Progenitor cell of endocrine pancreas (in vitro differentiated cells): ENCODE results near the gene SPRY1. TPM values are rescaled to one million over a fixed set of nuclear protein-coding genes. Genes with fewer than 3 reads are reported as not detected.

ENCODE experiments used
- DNase-seq: peaks from one replicate; pipeline ENCODE4 v3.0.0; 2021; ENCODE audit warnings: low spot score; ENCODE audit not compliant: unreplicated experiment
- H3K27ac Mint-ChIP-seq: 2 replicates; pipeline ENCODE4 v1.8.0; 2021; ENCODE audit warnings: mild to moderate bottlenecking, moderate library complexity, mixed read lengths
- H3K27me3 Mint-ChIP-seq: 2 replicates; pipeline ENCODE4 v1.8.0; 2021; ENCODE audit warnings: mixed read lengths
- H3K36me3 Mint-ChIP-seq: 2 replicates; pipeline ENCODE4 v1.8.0; 2022; ENCODE audit warnings: mixed read lengths; ENCODE audit not compliant: insufficient read depth
- H3K4me1 Mint-ChIP-seq: 2 replicates; pipeline ENCODE4 v1.8.0; 2021; ENCODE audit warnings: low read depth, mixed read lengths
- H3K4me3 Mint-ChIP-seq: 2 replicates; pipeline ENCODE4 v1.8.0; 2021; ENCODE audit warnings: low read depth, mild to moderate bottlenecking, moderate library complexity, mixed read lengths
- H3K9me3 Mint-ChIP-seq: 2 replicates; pipeline ENCODE4 v1.8.0; 2021; ENCODE audit warnings: low read depth, mixed read lengths
- total RNA-seq: library from RNA; stranded (reverse); gene quantifications from 2 replicates; pipeline ENCODE4 v1.2.1, GENCODE V29; 2021
- TF ChIP-seq, protein P1 (sequence below): fragments of 200-600 bp; sonication (generic); IDR thresholded peaks from one replicate; pipeline ENCODE4 v1.5.0; 2021; ENCODE audit warnings: antibody characterized with exemption, mild to moderate bottlenecking; ENCODE audit not compliant: unreplicated experiment

The SPRY1 gene
- total RNA-seq, 1 donor from 2014 or later = 52.0 TPM

DNA sequence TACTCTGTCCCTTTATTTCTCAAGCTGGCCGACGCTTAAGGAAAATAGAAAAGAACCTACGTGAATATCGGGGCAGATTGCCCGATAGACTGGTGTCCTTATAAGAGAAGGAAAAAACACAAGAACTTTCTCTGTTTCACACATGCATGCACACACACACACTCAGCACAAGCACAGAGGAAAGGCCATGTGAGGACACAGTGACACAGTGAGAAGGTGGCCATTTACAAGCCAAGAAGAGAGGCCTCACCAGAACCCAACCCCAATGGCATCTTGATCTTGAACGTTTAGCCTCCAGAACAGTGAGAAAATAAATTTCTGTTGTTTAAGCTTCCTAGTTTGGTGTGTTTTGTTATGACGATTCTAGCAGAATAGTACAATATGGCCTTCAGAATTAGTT lies 37.0 kb downstream of the SPRY1 start:
- Mint-ChIP-seq H3K9me3 (peaks cover 17% of the 10 kb centered on the region), H3K4me1 (peaks cover 17% of the 10 kb centered on the region), H3K27ac (no peak overlapping the region), H3K27me3 (no peaks in the 10 kb centered on the region), H3K36me3 (peaks cover 4% of the 10 kb centered on the region), H3K4me3 (no peak overlapping the region)
- no peak for DNase-seq
- TF ChIP-seq, protein P1, sequence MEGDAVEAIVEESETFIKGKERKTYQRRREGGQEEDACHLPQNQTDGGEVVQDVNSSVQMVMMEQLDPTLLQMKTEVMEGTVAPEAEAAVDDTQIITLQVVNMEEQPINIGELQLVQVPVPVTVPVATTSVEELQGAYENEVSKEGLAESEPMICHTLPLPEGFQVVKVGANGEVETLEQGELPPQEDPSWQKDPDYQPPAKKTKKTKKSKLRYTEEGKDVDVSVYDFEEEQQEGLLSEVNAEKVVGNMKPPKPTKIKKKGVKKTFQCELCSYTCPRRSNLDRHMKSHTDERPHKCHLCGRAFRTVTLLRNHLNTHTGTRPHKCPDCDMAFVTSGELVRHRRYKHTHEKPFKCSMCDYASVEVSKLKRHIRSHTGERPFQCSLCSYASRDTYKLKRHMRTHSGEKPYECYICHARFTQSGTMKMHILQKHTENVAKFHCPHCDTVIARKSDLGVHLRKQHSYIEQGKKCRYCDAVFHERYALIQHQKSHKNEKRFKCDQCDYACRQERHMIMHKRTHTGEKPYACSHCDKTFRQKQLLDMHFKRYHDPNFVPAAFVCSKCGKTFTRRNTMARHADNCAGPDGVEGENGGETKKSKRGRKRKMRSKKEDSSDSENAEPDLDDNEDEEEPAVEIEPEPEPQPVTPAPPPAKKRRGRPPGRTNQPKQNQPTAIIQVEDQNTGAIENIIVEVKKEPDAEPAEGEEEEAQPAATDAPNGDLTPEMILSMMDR = no peak

DNA sequence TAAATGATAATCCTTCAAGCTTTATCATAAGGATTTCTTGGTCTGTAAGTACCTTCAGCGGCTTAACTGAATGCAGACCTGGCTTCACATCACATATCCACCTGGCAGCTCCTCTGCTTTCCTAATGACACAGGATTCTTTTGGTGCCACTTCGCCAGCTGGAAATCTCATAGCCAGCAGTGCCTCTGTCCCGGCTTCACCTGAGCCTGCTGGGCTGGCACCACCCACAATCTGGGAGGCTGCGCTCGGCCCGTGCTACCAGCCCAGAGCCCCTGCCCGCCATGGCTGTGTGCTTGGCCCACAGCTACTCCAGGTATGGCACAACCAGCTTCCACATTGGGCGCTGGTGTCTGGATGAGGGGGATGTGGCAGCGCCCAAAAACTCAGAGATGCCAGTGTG lies 37.4 kb downstream of the SPRY1 start:
- TF ChIP-seq, protein P1 = no peak
- H3K36me3 Mint-ChIP-seq = peaks cover 4% of the 10 kb centered on the region
- no peaks in the 10 kb centered on the region for H3K27me3 Mint-ChIP-seq
- DNase-seq = no peak
- H3K9me3 Mint-ChIP-seq = peaks cover 17% of the 10 kb centered on the region
- no peak overlapping the region for H3K4me3 Mint-ChIP-seq
- H3K27ac Mint-ChIP-seq = no peak overlapping the region
- peaks cover 17% of the 10 kb centered on the region for H3K4me1 Mint-ChIP-seq

DNA sequence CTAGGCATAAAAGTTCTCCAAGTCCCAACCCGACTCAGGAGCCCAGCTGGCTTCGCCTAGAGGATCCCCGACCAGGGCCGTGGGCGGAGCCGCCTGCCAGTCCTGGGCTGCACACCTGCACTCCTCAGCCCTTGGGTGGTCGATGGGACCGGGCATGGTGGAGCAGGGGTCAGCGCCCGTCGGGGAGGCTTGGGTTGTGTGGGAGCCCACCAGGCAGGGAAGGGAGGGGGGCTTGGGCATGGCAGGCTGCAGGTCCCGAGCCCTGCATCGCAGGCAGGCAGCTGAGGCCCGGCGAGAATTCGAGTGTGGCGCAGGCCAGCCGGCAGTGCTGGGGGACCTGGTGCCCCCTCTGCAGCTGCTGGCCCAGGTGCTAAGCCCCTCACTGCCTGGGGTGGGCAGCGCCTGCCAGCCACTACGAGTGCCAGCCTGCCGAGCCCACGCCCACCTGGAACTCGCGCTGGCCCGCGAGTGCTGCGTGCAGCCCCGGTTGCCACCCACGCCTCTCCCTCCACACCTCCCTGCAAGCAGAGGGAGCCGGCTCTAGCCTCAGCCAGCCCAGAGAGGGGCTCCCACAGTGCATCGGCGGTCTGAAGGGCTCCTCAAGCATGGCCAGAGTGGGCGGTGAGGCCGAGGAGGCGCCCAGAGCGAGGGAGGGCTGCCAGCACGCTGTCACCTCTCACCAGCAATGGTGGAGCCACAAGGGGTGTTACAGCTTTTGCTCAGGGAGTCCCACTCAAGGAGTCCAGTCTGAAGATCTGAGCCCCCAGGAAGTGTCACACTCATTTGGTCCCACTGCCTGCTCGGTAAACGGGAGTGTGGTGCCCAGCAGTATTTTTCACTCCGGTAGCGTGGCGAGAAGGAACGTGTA lies 38.9 kb downstream of the SPRY1 start:
- H3K4me3 Mint-ChIP-seq = no peak overlapping the region
- H3K4me1 Mint-ChIP-seq = peaks cover 16% of the 10 kb centered on the region
- H3K27me3 Mint-ChIP-seq = no peaks in the 10 kb centered on the region
- H3K9me3 Mint-ChIP-seq = peaks cover 12% of the 10 kb centered on the region
- DNase-seq = no peak
- TF ChIP-seq, protein P1 = no peak
- no peak overlapping the region for H3K27ac Mint-ChIP-seq
- peaks cover 3% of the 10 kb centered on the region for H3K36me3 Mint-ChIP-seq

DNA sequence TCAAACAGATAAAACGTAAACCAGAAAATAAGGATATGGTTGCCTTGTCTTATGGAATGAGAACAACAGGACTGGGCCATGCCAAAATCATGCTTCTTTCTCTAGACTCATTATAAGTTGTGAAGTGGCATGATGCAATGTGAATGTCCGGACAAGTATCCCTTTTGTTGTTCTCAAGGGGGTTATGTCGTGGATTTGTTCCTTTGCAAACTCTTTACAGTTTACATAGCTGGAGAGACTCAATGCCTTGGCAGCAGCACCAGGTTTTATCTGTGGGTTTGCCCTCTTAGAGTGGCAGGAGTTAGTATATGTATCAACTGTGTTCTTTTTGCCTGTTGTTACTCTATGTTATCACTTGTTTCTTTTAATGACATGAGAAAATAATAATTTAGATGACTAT lies 41.4 kb downstream of the SPRY1 start:
- H3K36me3 Mint-ChIP-seq = peaks cover 3% of the 10 kb centered on the region
- DNase-seq = no peak
- H3K9me3 Mint-ChIP-seq = peaks cover 12% of the 10 kb centered on the region
- no peak overlapping the region for H3K4me3 Mint-ChIP-seq
- TF ChIP-seq, protein P1 = no peak
- H3K27ac Mint-ChIP-seq = no peak overlapping the region
- no peaks in the 10 kb centered on the region for H3K27me3 Mint-ChIP-seq
- H3K4me1 Mint-ChIP-seq = peaks cover 17% of the 10 kb centered on the region

DNA sequence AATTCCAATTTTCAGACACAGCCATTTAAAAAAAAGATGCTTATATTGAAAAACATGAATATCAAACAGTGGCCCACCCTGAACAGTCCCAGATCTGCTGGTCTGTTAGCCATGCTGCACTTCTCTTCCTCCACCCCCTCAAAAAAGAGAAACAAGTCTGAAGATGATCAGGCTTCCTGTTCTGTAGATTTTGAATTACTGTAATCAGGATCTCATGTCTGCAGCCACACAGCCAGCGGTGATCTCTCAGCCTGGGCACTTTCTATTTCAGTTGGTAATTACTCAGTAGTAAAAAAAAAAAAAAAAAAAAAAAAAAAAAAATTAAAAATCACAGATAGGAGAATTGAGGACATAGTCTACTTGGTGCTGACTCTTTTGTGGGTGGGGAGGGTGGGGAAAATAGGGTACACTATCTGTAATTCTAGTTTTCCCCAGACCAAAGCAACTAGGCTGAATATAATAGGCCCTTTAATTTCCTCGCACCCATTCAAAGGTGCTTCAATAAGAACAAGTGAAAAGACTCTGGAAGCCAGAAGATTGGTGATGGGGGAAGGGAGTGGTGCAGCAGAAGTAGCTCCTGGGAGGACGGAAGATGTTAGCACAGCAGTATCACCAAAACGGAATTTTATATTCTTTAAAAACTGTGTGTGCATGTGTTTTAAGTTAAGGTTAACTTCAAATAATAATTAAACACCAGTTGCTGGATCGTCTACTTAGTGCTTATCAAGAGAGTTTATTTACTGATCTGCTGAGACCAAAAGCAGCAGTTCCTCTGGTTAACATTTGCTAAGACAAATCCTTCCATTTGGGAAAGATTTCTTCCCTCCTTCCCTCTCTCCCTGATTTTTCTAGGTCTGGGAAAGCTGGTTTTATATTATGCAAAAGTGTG lies 47.0 kb downstream of the SPRY1 start:
- peaks cover 25% of the 10 kb centered on the region for H3K4me1 Mint-ChIP-seq

More for the DNA sequence above, 47.0 kb downstream of the SPRY1 start:
- no peaks in the 10 kb centered on the region for H3K36me3 Mint-ChIP-seq
- peak overlapping the region; percentile 51 for H3K4me3 Mint-ChIP-seq
- H3K27ac Mint-ChIP-seq = peak overlapping the region; percentile 88
- no peaks in the 10 kb centered on the region for H3K9me3 Mint-ChIP-seq
- TF ChIP-seq, protein P1 = no peak
- no peaks in the 10 kb centered on the region for H3K27me3 Mint-ChIP-seq
- DNase-seq = no peak
